Activated CD8-positive, alpha-beta memory T cell treated with anti-CD3 and anti-CD28 coated beads, Interleukin-2, amount 50 U/mL, for 1 hour (primary cell): ENCODE measurements around the gene NDST3.
A peak's percentile ranks its signal among the peaks of the same experiment; 100 is the strongest.
"Not testable (repeated sequence)": the region's sequence is repeated elsewhere in the genome, so short reads cannot be mapped to it uniquely, and the experiment has no call there.

ENCODE experiments used
- DNase-seq: peaks from one replicate; pipeline ENCODE4 v3.0.0-alpha.2; 2020; ENCODE audit errors: extremely low read depth

Gene NDST3

GRCh38 chr4:118271788-118272187 lies 237.5 kb downstream of the NDST3 start:
- no peak for DNase-seq

GRCh38 chr4:118273642-118274041 lies 239.4 kb downstream of the NDST3 start:
- DNase-seq, result no peak

- no peak for DNase-seq
Observed at GRCh38 chr4:118276580-118276979, 242.3 kb downstream of the NDST3 start.

GRCh38 chr4:118277243-118277642 lies 243.0 kb downstream of the NDST3 start:
- no peak for DNase-seq

- DNase-seq, result peak; percentile 97
Observed at GRCh38 chr4:118278473-118279274, 244.4 kb downstream of the NDST3 start.

GRCh38 chr4:118279328-118279727 lies 245.0 kb downstream of the NDST3 start:
- no peak for DNase-seq

GRCh38 chr4:118279920-118280432 lies 245.7 kb downstream of the NDST3 start:
- no peak for DNase-seq

- DNase-seq, result no peak
Observed at GRCh38 chr4:118280501-118281218, 246.4 kb downstream of the NDST3 start.

- DNase-seq, result no peak
Observed at GRCh38 chr4:118281611-118282442, 247.5 kb downstream of the NDST3 start.

- no peak for DNase-seq
Observed at GRCh38 chr4:118282692-118283091, 248.4 kb downstream of the NDST3 start.

GRCh38 chr4:118284169-118284568 lies 249.9 kb downstream of the NDST3 start:
- DNase-seq, result no peak

- no peak for DNase-seq
Observed at GRCh38 chr4:118285931-118286330, 251.6 kb downstream of the NDST3 start.

- no peak for DNase-seq
Observed at GRCh38 chr4:118286685-118287084, 252.4 kb downstream of the NDST3 start.

GRCh38 chr4:118287711-118288451 lies 253.6 kb downstream of the NDST3 start:
- DNase-seq, result no peak

- DNase-seq, result no peak
Observed at GRCh38 chr4:118289794-118290193, 255.5 kb downstream of the NDST3 start.

GRCh38 chr4:118290951-118291350 lies 256.7 kb downstream of the NDST3 start:
- DNase-seq, result no peak

GRCh38 chr4:118296729-118297128 lies 262.4 kb downstream of the NDST3 start:
- no peak for DNase-seq

- not testable (repeated sequence) for DNase-seq
Observed at GRCh38 chr4:118299619-118300018, 265.3 kb downstream of the NDST3 start.

GRCh38 chr4:118307643-118308042 lies 273.4 kb downstream of the NDST3 start:
- DNase-seq, result no peak
